Right ventricle myocardium inferior (tissue), 1 donor: Measurements from ENCODE around the gene AK4. TPM values are rescaled to one million over a fixed set of nuclear protein-coding genes. Genes with fewer than 3 reads are reported as not detected.
"Not testable (repeated sequence)": the region's sequence is repeated elsewhere in the genome, so short reads cannot be mapped to it uniquely, and the experiment has no call there.

Experiments used
- ATAC-seq: fragments of 200-7000 bp; cut with Tn5 transposase; one replicate; pipeline ENCODE4 v1.9.1; 2020; ENCODE audit warnings: mild to moderate bottlenecking, moderate library complexity
- DNase-seq: peaks from one replicate; pipeline ENCODE4 v3.0.0; 2021; ENCODE audit errors: missing footprints
- intact Hi-C: fragments of 100-400 bp; cut with DNase I; formaldehyde crosslinking; loops from one replicate; pipeline ENCODE4 v1.11.0; 2022
- long read RNA-seq: library from polyadenylated mRNA; unstranded; transcript quantifications from one replicate; pipeline ENCODE4 v2.0.0, GENCODE V29; 2021
- total RNA-seq: library from RNA; stranded (reverse); fragmentation: NEBNext Ultra II Directional; extraction: Animal tissue kit (Norgen Biotek cat#: 25700); gene quantifications from one replicate; pipeline ENCODE4 v1.2.1, GENCODE V29; 2021
- donor health status: DM: no; HTN: yes; CAD: no; lungs with severe emphysema.

Gene AK4
- total RNA-seq: 153 TPM
- long read RNA-seq, full-length matches to known transcripts: 30 of 41 reads
- long read RNA-seq, partial matches to known transcripts: 0 of 41 reads
- long read RNA-seq, other reads (novel, unspliced or antisense): 11 of 41 reads

GRCh38 chr1:65148178-65148547 lies at the start of gene AK4:
Gene AK4, plus strand, starts transcription at chr1:65148203. Its CDS starts 205 bp downstream, at chr1:65148408.
- intact Hi-C loops: loop anchor here (2.0 to 5.0 kb wide), 3 partner anchors 34 to 274 kb away; partner anchors contain the start of genes LEPR and LEPROT
- DNase-seq, ATAC-seq: not testable (repeated sequence)

DNA sequence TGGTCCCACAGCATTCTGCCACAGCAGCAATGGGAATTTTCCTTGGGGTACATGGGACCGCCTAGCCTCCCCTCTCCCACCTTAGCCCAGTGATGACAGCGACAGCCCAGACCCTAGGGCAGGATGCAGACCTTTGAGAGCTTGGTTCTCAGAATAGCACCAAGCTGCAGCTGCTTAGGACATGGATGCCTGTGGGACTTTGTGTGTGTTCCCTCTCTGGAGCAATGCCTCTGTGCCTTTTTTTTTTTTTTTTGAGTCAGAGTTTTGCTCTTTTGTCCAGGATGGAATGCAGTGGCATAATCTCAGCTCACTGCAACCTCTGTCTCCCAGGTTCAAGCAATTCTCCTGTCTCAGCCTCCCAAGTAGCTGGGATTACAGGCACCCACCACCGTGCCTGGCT lies 44.2 kb upstream of the AK4 start:
- DNase-seq (no peak), ATAC-seq (no peak)
- intact Hi-C loops: no loop called here

DNA sequence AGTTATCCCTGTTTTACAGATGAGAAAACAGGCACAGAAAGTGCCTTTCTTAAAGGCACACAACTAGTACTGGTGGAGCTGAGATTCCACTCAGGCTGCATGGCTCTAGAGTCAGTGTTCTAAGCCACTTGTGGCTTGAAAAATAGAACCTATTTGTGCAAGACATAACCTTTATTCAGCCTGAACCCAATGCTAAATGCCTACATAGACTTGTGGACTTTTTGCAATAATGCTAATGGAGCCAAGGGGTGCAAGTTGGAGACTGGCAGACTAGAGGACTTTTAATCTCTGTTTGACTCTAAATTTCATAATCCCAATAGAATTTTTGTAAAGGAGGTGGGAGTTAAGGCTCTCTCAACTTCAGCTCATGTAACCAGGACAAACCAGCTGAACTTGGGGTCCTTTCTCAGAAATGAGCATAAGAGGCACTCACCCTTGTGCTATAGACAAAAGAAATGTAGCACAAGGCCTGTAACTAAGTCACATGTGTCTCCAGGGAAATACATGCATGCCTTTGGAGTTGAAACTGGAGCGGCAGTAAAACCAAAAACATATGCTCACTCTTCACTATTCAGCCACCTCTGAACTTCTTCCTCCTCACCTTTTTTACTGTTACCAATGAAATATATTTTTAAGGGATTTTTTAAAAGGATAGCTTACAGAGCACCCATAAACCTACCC lies 43.0 kb upstream of the AK4 start:
- ATAC-seq: no peak
- DNase-seq: no peak
- intact Hi-C loops: no loop called here

DNA sequence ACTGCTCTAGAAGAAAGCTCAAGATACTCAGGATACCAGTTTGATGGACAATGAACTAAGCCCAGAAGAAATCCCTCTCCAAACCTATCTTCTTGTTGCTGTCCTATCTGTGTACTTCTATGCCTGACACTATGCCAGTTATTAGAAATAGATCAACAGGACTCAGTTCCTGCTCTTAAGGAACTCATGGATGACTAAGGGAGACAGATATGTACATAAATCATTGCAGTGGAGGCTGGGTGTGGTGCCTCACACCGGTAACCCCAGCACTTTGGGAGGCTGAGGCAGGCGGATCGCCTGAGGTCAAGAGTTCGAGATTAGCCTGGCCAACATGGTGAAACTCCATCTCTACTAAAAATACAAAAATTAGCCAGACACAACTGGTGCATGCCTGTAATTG lies 42.4 kb upstream of the AK4 start:
- DNase-seq (no peak), ATAC-seq (no peak)
- intact Hi-C loops: no loop called here

- ATAC-seq: no peak
- intact Hi-C loops: no loop called here
- DNase-seq: no peak
Observed at GRCh38 chr1:65108025-65108642, 39.9 kb upstream of the AK4 start.

DNA sequence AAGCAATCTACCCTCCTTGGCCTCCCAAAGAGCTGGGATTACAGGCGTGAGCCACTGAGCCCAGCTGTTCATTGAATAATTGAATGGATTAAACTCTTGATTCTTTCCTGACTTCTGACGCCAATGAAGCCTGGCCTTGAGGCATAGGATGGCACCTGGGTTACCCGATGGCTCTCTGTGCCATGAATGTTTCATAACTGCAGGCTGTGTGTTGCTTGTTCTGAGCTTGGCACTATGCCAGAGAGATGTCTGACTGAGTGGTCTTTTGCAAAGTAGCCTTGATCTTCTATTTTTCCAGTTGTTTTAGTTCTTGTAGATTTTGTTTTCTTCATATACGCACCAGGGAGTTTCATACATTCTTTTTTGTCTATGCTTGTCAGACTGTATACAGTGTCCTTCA lies 38.5 kb upstream of the AK4 start:
- DNase-seq: no peak
- intact Hi-C loops: no loop called here

DNA sequence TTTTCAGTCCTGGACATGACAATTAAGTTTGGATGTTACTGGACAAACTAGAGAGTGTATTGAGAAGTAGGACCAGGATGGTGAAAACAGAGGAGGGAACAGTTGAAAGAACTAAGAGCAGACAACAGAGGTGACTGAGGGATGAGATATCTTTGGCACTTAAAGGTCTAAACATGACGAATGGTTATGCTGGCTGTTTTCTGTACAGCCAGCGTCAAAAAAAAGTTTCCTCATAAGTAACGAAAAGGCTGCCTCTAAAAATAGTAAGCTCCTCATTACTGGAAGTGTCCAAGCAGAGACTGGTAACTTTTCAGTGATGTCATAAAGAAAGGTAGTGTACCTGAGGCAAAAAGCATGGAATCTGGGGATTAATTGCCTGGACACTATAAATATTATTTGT lies 35.2 kb upstream of the AK4 start:
- no peak for ATAC-seq
- intact Hi-C loops: no loop called here
- no peak for DNase-seq

More for the DNA sequence above, 38.5 kb upstream of the AK4 start:
- no peak for ATAC-seq

DNA sequence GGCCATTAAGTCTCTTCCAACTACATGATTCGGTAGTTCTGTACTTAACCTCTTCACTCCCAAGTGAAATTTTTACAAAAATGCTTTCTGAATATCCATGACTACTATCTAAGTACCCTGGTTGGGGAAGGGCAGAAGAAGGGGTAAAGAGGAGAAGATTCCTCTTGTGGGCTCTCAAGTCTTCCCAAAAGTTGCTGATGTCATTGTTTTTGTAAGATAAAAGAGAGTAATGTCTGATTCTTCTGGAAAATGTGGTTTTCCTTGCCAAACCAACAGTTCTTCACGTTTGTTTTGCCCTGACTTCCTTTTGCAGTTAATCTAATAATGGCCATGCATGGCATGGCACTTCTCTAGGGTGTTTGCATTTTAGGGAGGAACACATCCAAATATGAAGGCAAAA lies 34.7 kb upstream of the AK4 start:
- intact Hi-C loops: no loop called here
- ATAC-seq (no peak), DNase-seq (no peak)

- DNase-seq: no peak
- intact Hi-C loops: no loop called here
Observed at GRCh38 chr1:65114322-65114721, 33.7 kb upstream of the AK4 start.

DNA sequence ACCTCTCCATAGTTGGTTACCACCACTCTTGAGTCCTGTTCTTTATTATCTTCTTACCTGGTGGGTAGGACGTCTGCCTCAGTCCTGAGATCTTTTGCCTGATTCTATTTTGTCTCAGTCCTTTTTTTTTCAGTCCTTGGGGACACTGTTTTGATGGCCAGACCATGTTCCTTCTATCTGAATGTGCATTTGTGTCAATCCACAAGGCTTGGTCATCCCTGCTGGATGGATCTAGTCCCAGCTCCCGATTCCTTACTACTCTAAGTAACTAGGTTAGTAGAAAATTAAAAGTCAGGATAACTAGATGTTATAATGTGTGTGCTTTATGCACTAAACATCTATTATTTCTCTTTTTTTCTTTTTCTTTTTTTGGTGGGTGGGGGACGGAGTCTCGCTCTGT lies 28.1 kb upstream of the AK4 start:
- intact Hi-C loops: no loop called here
- DNase-seq (no peak), ATAC-seq (no peak)

More at GRCh38 chr1:65114322-65114721, 33.7 kb upstream of the AK4 start:
- no peak for ATAC-seq

GRCh38 chr1:65129104-65129503 lies 18.9 kb upstream of the AK4 start:
- DNase-seq, intact Hi-C loops, ATAC-seq: not testable (repeated sequence)

- DNase-seq (no peak), ATAC-seq (no peak)
- intact Hi-C loops: no loop called here
Observed at GRCh38 chr1:65138524-65138923, 9.5 kb upstream of the AK4 start.

GRCh38 chr1:65139793-65140192 lies 8.2 kb upstream of the AK4 start:
- intact Hi-C loops, ATAC-seq, DNase-seq: not testable (repeated sequence)

- DNase-seq (no peak), ATAC-seq (no peak)
- intact Hi-C loops: no loop called here
Observed at GRCh38 chr1:65141394-65141793, 6.6 kb upstream of the AK4 start.

GRCh38 chr1:65141918-65142317 lies 6.1 kb upstream of the AK4 start:
- no peak for DNase-seq
- intact Hi-C loops: no loop called here
- no peak for ATAC-seq

DNA sequence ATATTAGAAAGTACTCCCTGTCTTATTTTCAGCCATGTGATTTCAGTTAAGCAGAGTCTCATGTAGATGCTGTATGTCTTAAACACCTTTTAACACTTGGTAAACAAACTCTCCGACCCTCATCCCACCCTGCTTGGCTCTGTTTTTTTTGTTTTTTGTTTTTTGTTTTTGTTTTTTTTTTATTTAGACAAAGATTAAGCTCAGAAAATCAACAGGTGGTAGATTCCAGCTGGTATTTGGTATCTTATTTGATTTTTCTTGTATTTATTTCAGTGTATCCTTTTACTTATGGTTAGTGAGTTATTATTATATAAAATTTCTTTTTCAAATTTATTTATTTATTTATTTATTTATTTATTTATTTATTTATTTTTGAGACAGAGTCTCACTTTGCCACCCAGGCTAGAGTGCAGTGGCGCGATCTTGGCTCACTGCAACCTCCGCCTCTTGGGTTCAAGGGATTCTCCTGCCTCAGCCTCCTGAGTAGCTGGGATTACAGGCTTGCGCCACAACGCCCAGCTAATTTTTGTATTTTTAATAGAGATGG lies 4.8 kb upstream of the AK4 start:
- DNase-seq, intact Hi-C loops, ATAC-seq: not testable (repeated sequence)

DNA sequence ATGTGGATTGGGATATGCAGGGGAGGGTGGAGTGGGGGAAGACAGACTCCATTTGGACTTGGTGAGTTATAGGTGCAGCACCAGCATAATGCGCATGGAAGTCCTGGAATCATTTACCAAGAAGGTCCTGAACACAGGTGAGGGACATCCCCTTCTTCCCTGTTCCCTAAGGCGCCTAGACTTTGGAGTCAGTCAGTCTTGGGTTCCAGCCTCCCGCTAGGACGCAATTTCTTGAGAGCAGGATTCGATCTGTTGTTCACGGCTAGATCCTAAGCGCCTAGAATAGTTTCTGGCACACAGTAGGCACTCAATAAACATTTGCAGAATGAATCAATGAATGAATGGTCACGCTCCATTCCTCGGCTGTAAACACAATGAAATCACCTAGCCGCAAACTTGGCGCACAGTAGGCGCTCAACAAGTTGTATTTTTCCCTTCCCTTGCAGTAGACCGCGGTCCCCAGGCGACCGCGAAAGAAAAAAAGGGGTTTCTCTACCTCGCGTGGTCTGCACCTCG lies 1.0 kb upstream of the AK4 start:
- intact Hi-C loops: loop anchor here (2.0 to 5.0 kb wide), 3 partner anchors 35 to 275 kb away; partner anchors contain the start of genes LEPR and LEPROT

GRCh38 chr1:65147424-65148177 lies 402 bp upstream of the AK4 start:
- DNase-seq: peak; percentile 84
- intact Hi-C loops: loop anchor here (2.0 to 5.0 kb wide), 4 partner anchors 35 to 275 kb away; partner anchors contain the start of genes LEPR and LEPROT

More for the DNA sequence above, 1.0 kb upstream of the AK4 start:
- ATAC-seq: no peak
- no peak for DNase-seq

More at GRCh38 chr1:65147424-65148177, 402 bp upstream of the AK4 start:
- peak; percentile 68 for ATAC-seq
